HG03064 (cell line): ENCODE measurements around the gene IKZF4.
A peak's percentile ranks its signal among the peaks of the same experiment; 100 is the strongest.
"Not testable (repeated sequence)": the region's sequence is repeated elsewhere in the genome, so short reads cannot be mapped to it uniquely, and the experiment has no call there.

ENCODE experiments used
- ATAC-seq: cut with Tn5 transposase; IDR thresholded peaks from one replicate; pipeline ENCODE4 v1.9.1; 2021; ENCODE audit warnings: low read depth; ENCODE audit not compliant: unreplicated experiment

IKZF4 gene

GRCh38 chr12:56037161-56037560, 16.3 kb downstream of the IKZF4 start:
- ATAC-seq, result no peak

GRCh38 chr12:56038022-56038655, 17.3 kb downstream of the IKZF4 start:
- ATAC-seq, result no peak

- ATAC-seq, result no peak
Observed at GRCh38 chr12:56040151-56040550, 19.3 kb downstream of the IKZF4 start.

- no peak for ATAC-seq
Observed at GRCh38 chr12:56040963-56041551, 20.2 kb downstream of the IKZF4 start.

- peak; percentile 94 for ATAC-seq
Observed at GRCh38 chr12:56041552-56042429, 20.9 kb downstream of the IKZF4 start, which contains the start of gene RPS26. RPS26 (plus strand) TSS chr12:56041918; CDS start chr12:56042167, 249 bp downstream.

- ATAC-seq, result not testable (repeated sequence)
Observed at GRCh38 chr12:56042430-56042813, 21.6 kb downstream of the IKZF4 start.

- no peak for ATAC-seq
Observed at GRCh38 chr12:56042843-56043242, 22.0 kb downstream of the IKZF4 start.

GRCh38 chr12:56046027-56046780, 25.4 kb downstream of the IKZF4 start:
- ATAC-seq, result no peak

GRCh38 chr12:56053407-56053893, 32.6 kb downstream of the IKZF4 start:
- ATAC-seq, result no peak

GRCh38 chr12:56059964-56060363, 39.1 kb downstream of the IKZF4 start:
- ATAC-seq, result not testable (repeated sequence)

GRCh38 chr12:56061982-56062381, 41.1 kb downstream of the IKZF4 start:
- no peak for ATAC-seq

- no peak for ATAC-seq
Observed at GRCh38 chr12:56062996-56063395, 42.2 kb downstream of the IKZF4 start.

- ATAC-seq, result no peak
Observed at GRCh38 chr12:56071648-56072047, 50.8 kb downstream of the IKZF4 start.

- ATAC-seq, result no peak
Observed at GRCh38 chr12:56074396-56074795, 53.6 kb downstream of the IKZF4 start.

- ATAC-seq, result not testable (repeated sequence)
Observed at GRCh38 chr12:56077966-56078365, 57.1 kb downstream of the IKZF4 start.

- no peak for ATAC-seq
Observed at GRCh38 chr12:56078427-56078826, 57.6 kb downstream of the IKZF4 start.

GRCh38 chr12:56078931-56079722, 58.3 kb downstream of the IKZF4 start:
- no peak for ATAC-seq

- no peak for ATAC-seq
Observed at GRCh38 chr12:56079723-56080555, 59.1 kb downstream of the IKZF4 start, which contains the start of gene ERBB3. ERBB3 (plus strand) TSS chr12:56080165; CDS start chr12:56080301, 136 bp downstream.
